Measurements from ENCODE around the gene SOX12. TPM values are rescaled to one million over a fixed set of nuclear protein-coding genes. Genes with fewer than 3 reads are reported as not detected.
A peak's percentile ranks its signal among the peaks of the same experiment; 100 is the strongest.

The SOX12 gene
- total RNA-seq, 1 donor, result 6.0 TPM

DNA sequence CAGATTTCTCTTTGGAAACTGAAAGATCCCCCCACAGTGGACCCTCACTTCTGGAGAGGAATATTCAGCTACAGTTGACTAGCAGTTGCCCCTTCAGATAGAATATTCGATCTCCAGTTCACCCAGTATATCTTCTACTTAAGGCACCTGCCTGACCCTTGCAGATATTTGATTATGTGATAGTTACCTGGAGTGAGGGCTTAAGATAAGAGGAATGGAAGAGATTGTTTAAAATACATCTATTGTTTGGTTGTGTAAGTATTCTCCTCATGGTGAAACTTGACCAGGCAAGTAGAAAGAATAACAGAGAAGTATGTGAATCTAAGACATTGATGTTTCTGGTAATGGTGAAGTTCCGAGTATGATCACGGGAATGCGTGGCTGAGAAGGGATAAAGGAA lies 29.5 kb upstream of the SOX12 start:
- no peak for DNase-seq (ENCODE audit: low read depth)
- no peak overlapping the region for H3K4me3 ChIP-seq (ENCODE audit: low read depth, low read length)
- TF ChIP-seq, protein P1, sequence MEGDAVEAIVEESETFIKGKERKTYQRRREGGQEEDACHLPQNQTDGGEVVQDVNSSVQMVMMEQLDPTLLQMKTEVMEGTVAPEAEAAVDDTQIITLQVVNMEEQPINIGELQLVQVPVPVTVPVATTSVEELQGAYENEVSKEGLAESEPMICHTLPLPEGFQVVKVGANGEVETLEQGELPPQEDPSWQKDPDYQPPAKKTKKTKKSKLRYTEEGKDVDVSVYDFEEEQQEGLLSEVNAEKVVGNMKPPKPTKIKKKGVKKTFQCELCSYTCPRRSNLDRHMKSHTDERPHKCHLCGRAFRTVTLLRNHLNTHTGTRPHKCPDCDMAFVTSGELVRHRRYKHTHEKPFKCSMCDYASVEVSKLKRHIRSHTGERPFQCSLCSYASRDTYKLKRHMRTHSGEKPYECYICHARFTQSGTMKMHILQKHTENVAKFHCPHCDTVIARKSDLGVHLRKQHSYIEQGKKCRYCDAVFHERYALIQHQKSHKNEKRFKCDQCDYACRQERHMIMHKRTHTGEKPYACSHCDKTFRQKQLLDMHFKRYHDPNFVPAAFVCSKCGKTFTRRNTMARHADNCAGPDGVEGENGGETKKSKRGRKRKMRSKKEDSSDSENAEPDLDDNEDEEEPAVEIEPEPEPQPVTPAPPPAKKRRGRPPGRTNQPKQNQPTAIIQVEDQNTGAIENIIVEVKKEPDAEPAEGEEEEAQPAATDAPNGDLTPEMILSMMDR (IDR thresholded peaks at IDR 0.05; ENCODE audit: insufficient read depth, low read depth, low read length), result no peak

DNA sequence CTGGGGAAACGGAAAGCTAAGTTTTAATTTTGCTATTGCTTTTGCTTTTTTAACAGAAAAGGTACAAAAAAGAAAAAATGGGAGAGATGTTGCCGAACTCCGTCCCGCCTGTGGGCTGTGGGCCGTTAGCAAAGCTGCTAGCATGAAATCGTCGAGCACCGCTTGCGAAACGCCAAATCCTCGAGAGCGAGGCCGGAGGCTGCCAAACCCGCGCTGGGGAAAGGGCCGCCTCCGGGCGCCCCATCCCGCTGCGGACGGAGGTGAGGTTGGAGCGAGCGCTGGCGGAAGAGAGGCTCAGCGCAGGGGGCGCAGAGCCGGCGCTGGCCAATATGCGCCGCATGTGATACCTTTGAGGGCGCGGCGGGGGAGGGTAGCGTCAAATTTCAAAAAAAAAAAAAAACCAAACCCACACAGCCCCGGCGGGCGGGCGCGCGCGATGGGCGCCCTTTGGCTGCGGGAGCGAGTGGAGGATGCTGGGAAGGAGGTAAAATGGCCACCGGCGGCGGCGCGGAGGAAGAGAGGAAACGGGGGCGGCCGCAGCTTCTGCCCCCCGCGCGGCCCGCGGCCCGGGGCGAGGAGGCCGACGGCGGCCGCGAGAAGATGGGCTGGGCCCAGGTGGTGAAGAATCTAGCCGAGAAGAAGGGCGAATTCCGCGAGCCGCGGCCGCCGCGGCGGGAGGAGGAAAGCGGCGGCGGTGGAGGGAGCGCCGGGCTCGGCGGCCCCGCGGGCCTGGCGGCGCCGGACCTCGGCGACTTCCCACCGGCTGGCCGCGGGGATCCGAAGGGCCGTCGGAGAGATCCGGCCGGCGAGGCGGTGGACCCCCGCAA lies 28.0 kb upstream of the SOX12 start, which contains the start of gene ZCCHC3:
ZCCHC3 (plus strand) TSS at position 473 of the 827 bp plus-strand sequence; CDS start at position 490, 17 bp downstream.
- TF ChIP-seq, protein P1 (IDR thresholded peaks at IDR 0.05; ENCODE audit: insufficient read depth, low read depth, low read length), result peak; percentile 15
- peak; percentile 97 for DNase-seq (ENCODE audit: low read depth)
- H3K4me3 ChIP-seq (ENCODE audit: low read depth, low read length), result peak within 1 kb of the TSS; percentile 97

DNA sequence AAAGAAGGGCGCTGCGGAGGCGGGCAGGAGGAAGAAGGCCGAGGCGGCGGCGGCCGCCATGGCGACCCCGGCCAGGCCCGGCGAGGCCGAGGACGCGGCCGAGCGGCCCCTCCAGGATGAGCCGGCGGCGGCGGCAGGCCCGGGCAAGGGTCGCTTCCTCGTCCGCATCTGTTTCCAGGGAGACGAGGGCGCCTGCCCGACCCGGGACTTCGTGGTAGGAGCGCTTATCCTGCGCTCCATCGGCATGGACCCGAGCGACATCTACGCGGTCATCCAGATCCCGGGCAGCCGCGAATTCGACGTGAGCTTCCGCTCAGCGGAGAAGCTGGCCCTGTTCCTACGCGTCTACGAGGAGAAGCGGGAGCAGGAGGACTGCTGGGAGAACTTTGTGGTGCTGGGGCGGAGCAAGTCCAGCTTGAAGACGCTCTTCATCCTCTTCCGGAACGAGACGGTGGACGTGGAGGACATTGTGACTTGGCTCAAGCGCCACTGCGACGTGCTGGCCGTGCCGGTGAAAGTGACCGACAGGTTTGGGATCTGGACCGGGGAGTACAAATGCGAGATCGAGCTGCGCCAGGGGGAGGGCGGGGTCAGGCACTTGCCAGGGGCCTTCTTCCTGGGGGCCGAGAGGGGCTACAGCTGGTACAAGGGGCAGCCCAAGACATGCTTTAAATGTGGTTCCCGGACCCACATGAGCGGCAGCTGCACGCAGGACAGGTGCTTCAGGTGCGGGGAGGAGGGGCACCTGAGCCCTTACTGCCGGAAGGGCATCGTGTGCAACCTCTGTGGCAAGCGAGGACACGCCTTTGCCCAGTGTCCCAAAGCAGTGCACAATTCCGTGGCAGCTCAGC lies 27.2 kb upstream of the SOX12 start:
- peak; percentile 68 for DNase-seq (ENCODE audit: low read depth)
- H3K4me3 ChIP-seq (ENCODE audit: low read depth, low read length), result peak overlapping the region; percentile 97

DNA sequence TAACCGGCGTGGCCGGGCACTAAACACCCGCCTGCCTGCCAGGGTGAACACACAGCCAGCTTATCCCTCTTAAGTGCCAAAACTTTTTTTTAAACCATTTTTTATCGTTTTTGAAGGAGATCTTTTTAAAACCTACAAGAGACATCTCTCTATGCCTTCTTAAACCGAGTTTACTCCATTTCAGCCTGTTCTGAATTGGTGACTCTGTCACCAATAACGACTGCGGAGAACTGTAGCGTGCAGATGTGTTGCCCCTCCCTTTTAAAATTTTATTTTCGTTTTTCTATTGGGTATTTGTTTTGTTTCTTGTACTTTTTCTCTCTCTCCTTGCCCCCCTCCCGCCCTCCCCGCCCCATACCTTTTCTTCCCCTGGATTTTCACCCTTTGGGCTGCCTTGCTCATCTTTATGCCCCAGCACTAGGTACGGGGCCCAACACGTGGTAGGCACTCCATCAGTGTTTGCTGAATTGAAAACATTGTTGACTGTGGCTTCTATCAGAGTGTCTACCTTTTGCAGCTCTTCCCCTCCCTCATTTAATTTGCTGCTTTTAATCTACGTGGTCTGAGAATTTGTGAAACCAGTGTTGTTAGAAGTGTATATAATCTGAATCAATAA lies 26.5 kb upstream of the SOX12 start:
- TF ChIP-seq, protein P1 (IDR thresholded peaks at IDR 0.05; ENCODE audit: insufficient read depth, low read depth, low read length), result no peak
- peak overlapping the region; percentile 97 for H3K4me3 ChIP-seq (ENCODE audit: low read depth, low read length)
- DNase-seq (ENCODE audit: low read depth), result no peak

More for the DNA sequence above, 27.2 kb upstream of the SOX12 start:
- TF ChIP-seq, protein P1 (IDR thresholded peaks at IDR 0.05; ENCODE audit: insufficient read depth, low read depth, low read length), result no peak

DNA sequence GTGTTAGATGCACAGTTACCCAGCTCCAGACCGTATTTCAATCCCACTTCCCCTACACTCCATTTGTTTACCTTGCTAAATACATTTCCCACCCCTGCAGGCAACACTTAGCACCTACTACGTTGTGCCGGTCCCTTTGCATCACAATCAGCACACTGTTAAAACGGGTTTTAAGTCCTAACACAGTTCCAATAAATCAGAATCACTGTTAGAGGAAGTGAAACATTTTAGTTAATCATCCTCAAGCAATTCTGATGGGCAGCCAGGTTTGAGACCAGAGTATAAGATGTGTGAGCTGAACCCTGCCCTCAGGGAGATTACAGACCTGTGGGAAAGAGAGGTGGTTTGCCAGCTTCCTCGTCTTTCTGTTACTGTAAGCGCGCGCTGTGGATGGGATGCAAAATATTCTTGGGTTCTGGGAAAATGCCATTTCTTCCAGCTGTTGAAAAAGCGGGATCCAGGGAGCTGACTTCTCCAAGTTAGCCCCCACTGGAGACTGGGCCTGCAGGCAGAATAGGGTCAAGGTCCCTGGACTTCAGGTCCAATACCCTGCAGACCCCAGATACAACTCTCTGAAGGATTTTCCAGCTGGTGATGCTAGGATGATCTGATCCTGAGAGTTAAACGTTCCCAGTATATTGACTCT lies 24.9 kb upstream of the SOX12 start:
- no peak for DNase-seq (ENCODE audit: low read depth)
- peak overlapping the region; percentile 97 for H3K4me3 ChIP-seq (ENCODE audit: low read depth, low read length)
- TF ChIP-seq, protein P1 (IDR thresholded peaks at IDR 0.05; ENCODE audit: insufficient read depth, low read depth, low read length), result no peak

All from fibroblast of villous mesenchyme (primary cell).